SKM-1 treated with dmso at 0.1 percent for 144 hours (cell line): ENCODE results near the gene ABHD3.
"Not testable (repeated sequence)": the region's sequence is repeated elsewhere in the genome, so short reads cannot be mapped to it uniquely, and the experiment has no call there.

Source experiments
- DNase-seq: peaks from one replicate; lab custom pipeline; 2025; ENCODE audit not compliant: unreplicated experiment; lab: John Stamatoyannopoulos, UW

Gene ABHD3, protein sequence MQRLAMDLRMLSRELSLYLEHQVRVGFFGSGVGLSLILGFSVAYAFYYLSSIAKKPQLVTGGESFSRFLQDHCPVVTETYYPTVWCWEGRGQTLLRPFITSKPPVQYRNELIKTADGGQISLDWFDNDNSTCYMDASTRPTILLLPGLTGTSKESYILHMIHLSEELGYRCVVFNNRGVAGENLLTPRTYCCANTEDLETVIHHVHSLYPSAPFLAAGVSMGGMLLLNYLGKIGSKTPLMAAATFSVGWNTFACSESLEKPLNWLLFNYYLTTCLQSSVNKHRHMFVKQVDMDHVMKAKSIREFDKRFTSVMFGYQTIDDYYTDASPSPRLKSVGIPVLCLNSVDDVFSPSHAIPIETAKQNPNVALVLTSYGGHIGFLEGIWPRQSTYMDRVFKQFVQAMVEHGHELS

GRCh38 chr18:21704603-21705364 is at the start of gene ABHD3:
Gene ABHD3, minus strand, starts transcription at chr18:21704774. Its CDS starts 109 bp downstream, at chr18:21704665.
- peak; percentile 94 for DNase-seq

DNA sequence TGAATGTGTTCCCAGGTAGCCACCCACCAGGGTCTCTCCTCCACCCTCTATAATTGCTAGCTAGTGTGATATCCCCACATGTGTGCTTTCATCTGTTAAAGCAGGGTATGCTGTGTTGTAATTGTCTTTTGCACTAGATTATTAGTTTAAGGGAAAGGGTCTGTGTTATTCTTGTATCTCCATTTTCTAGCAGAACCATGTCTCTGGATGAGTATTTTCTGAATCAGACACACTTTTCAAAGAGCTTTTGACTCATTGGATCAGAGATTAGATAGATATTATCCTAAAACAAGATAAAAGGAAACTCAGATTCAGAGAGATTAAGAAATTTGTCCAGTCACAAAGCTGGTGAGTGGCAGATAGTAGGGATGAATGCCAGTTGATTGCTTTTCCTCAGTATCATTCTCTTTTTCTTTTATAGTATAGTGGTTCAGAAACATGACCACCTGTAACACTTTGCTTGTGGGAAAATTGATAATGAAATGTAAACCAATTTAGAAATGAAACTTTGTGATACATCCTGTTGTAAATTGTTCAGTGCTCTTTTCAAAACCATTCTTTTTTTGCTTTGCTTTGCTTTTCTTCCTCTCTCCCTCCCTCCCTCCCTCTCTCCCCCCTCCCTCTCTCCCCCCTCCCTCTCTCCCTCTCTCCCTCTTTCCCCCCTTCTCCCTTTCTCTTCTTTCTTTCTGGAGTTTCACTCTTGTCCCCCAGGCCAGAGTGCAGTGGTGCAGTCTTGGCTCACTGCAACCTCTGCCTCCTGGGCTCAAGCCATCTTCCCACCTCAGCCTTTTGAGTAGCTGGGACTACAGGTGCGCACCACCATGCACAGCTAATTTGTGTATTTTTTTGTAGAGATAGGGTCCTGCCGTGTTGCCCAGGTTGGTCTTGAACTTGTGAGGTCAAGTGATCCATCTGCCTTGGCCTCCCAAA is 43.5 kb upstream of the ABHD3 start:
- no peak for DNase-seq

- no peak for DNase-seq
Measured at GRCh38 chr18:21747268-21747667, 42.7 kb upstream of the ABHD3 start.

DNA sequence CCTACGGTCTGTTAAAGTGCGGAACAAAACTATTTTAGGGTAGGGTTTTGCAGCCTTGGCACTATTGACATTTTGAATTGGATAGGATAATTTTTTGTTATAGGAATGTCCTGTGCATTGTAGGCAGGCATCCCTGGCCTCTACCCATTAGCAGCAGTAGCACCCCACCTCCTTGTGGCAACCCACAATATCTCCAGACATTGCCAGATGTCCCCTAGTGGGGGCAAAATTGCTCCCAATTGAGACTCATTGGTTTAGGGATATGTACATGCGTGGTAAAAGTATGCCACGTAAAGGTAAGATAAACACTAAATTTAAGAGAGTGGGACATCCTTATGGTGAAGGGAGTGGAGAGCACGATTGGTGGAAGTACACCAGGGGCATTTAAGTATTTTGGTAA is 40.7 kb upstream of the ABHD3 start:
- DNase-seq = no peak

DNA sequence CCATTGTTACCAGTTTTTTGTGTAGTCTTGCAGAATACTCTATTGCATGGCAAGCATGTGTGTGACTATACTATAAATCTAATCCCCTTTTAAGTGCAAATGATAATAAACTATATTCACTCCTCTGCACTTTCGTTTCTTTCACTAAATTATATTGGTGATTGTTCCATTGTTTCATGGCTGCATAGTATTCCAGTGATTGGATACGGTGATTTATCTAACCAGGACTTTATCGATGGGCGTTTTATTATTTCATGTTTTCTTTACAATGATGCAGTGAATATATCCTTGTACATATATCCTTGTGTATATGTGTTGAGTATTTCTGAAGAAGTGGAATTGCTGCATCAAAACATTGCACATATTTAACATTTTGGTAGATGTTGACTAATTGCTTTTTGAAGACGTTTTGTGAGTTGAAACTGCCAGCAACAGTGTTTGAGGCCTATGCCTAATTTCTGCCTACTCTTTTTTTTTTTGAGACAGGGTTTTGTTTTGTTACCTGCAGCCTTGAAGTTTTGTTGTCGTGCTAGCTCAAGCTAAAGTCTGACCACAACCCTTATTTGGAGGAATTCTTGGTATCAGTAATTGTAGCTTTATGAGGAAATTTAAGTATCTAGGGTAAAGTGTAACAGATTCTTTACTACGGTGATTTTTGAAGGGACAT is 38.7 kb upstream of the ABHD3 start:
- DNase-seq = no peak

DNA sequence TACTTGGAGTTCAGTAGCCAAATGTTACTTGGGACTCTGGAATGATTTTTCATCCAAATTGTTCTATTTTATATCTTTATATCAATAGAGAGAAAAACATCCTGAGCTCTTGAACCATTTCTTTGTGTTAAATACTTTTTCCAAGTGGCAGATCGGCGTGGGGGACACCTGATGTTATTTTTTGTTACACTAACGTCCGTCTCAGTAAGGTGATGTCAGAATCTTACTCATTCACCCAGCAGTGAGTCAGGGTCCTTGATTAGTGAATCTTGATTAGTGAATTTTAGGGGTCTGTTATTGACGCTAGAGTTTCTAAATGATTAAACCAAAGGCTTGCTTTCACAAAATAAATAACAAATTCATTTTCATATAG is 37.7 kb upstream of the ABHD3 start:
- no peak for DNase-seq

DNA sequence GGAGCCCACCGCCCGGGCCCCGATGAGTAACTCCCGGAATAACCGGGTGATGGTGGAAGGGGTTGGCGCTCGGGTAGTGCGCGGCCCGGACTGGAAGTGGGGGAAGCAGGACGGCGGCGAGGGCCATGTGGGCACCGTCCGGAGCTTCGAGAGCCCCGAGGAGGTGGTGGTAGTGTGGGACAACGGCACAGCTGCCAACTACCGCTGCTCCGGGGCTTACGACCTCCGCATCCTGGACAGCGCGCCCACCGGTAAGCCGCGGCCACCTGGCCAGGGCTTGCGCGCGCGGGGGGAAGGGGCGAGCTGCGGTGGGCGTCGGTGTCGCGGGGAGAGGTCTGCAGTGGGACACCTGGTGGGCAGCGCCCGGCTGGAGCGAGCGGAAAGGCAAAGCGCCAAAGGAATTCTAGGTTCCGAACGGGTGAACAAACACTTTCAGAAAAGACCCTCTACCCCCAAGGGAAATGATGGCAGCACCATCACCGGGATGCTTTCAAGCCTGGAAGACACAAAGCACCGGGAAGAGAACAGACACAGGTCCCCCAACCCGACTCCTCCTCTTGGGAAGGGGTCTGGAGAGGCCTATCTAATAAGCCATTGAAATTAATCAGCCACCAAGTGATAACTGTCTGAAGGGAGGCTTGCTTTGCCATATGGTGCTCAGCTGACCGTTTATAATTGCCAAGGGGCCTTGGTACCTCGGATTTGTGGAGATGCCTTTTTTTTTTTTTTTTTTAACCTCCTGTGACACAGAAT is 37.2 kb upstream of the ABHD3 start:
- DNase-seq = no peak

DNA sequence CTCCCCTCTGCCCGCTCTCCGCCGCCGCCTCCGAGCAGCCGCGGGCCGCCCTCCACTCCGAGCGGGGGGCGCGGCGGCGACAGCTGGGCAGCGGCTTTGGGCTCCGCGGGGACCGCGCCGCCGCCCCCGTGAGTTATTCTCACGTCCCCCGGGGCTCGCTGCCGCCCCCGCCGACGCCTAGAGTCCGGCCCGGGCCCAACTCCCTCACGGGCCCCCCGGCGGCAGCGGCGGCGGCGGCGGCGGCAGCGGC is 36.7 kb upstream of the ABHD3 start:
- DNase-seq = no peak

DNA sequence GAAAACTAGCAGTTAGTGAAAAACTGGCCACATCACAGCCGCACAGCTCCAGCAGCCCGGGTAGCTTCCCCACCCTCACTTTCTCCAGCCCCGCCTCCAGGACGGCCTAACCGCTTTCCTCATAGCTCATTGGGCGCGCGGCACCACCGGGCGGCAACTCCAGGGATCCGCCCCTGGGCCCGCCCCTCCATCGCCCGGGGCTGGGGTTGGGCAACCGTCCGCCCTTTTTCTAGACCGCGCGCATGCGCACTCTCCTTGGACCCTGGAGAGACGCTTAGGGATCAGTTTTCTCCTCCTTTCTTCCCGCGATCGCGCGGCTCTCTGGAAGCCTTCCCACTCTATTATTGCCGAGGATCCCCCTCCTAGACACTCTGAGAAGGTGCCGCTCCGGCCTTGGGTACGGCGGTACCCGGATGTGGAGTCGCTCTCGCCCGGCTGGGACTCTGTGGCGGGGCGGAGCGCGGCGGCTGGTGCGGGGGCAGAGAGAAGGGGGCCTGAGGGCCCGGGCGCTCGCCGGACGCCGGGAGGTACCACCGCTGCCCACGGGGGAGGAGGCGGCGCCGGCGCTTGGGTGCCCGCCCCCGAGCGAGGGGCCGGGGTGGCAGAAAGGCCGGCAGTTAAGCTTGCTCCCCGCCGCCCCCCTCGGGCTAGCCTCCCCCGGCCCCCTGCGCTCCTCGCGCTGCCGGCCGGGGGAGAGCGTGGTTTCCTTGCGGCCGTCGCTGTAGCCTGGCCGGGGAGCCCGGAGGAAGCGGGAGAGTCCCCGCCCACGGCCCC is 36.2 kb upstream of the ABHD3 start, which contains the start of gene MIB1:
MIB1 (plus strand) TSS at position 255 of the 774 bp plus-strand sequence. CDS start 792 bp downstream, outside the sequence.
- DNase-seq = peak; percentile 96

DNA sequence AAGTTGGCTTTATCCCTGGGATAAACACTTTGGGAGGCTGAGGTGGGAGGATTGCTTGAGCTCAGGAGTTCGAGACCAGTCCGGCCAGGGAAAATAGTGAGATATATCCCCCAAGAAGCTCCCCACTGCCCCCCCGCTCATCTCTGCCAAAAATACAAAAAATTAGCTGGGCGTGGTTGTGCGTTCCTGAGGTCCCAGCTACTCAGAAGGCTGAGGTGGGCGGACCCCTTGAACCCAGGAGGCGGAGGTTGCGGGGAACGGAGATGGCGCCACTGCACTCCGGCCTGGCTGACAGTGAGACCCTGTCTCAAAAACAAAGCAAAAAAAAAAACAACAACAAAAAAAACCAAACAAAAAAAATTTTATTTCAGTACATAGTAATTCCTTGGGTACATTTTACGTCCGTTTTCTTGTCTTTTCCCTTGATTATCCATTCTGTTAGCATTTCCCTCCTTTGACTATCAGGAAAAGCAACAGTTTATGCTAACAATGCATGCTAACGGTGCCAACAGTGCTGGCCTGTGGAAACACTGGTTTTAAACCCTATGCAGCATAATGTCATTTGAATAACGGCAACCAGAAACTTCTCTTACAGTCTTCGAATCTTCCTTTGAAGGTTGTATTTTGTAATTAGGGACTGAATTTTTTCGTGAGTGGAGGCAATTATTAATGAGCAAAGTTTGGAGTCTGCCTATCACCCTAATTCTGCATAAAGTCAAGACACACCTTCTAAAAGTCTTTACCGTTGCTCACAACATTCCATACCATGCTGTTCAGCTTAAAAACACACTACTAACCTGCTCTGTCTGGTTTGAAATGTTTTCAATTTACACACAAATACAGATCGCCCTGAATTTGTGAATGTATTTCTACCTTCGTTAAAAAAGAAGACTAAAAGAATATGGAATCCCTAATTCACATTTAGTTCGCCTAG is 35.3 kb upstream of the ABHD3 start:
- DNase-seq = no peak

DNA sequence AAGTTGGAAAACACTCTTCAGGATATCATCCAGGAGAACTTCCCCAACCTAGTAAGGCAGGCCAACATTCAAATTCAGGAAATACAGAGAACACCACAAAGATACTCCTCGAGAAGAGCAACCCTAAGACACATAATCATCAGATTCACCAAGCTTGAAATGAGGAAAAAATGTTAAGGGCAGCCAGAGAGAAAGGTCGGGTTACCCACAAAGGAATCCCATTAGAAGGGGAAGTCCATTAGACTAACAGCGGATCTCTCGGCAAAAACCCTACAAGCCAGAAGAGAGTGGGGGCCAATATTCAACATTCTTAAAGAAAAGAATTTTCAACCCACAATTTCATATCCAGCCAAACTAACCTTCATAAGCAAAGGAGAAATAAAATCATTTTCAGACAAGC is 32.4 kb upstream of the ABHD3 start:
- not testable (repeated sequence) for DNase-seq

GRCh38 chr18:21735452-21736015 is 31.0 kb upstream of the ABHD3 start:
- no peak for DNase-seq

GRCh38 chr18:21733011-21733410 is 28.4 kb upstream of the ABHD3 start:
- DNase-seq = no peak

GRCh38 chr18:21727702-21728101 is 23.1 kb upstream of the ABHD3 start:
- DNase-seq = no peak

- DNase-seq = no peak
Measured at GRCh38 chr18:21725201-21725600, 20.6 kb upstream of the ABHD3 start.

DNA sequence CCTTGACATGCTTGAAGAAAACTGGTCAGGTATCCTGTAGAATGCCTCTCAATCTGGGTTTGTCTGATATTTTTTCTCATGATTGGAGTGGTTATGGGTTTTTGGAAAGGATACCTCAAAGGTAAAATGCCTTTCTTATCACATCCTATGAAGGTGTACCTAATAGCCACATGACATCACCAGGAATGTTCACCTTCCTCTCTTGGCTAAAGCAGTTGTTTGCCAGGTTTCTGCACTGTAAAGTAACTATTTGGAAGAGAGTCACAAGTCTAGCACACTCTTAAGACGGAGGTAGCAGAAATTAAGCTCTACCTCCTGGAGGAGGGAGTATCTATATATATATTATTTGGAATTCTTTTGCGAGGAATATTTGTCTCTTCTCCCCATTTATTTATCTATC is 18.1 kb upstream of the ABHD3 start:
- DNase-seq = no peak

- no peak for DNase-seq
Measured at GRCh38 chr18:21714474-21714873, 9.9 kb upstream of the ABHD3 start.

GRCh38 chr18:21707130-21707529 is 2.6 kb upstream of the ABHD3 start:
- not testable (repeated sequence) for DNase-seq
